Chondrocyte (in vitro differentiated cells): Measurements from ENCODE around the gene DLG2. TPM values are rescaled to one million over a fixed set of nuclear protein-coding genes. Genes with fewer than 3 reads are reported as not detected.

Experiments
- DNase-seq: peaks from one replicate; pipeline ENCODE4 v3.0.0; 2021; ENCODE audit warnings: mixed read lengths, low spot score
- H3K27ac Mint-ChIP-seq: one replicate; pipeline ENCODE4 v1.8.0; 2021; ENCODE audit warnings: mild to moderate bottlenecking, moderate library complexity, mixed read lengths; ENCODE audit not compliant: unreplicated experiment
- H3K27me3 Mint-ChIP-seq: 2 replicates; pipeline ENCODE4 v1.8.0; 2021; ENCODE audit warnings: low read depth, mixed read lengths
- H3K36me3 Mint-ChIP-seq: 2 replicates; pipeline ENCODE4 v1.8.0; 2021; ENCODE audit warnings: low read depth, mixed read lengths
- H3K4me1 Mint-ChIP-seq: 2 replicates; pipeline ENCODE4 v1.8.0; 2021; ENCODE audit warnings: low read depth, mild to moderate bottlenecking, mixed read lengths
- H3K4me3 Mint-ChIP-seq: one replicate; pipeline ENCODE4 v1.8.0; 2021; ENCODE audit warnings: mild to moderate bottlenecking, moderate library complexity, mixed read lengths; ENCODE audit not compliant: unreplicated experiment
- H3K9me3 Mint-ChIP-seq: 2 replicates; pipeline ENCODE4 v1.8.0; 2021; ENCODE audit warnings: low read depth, mixed read lengths
- total RNA-seq: library from RNA; stranded (reverse); gene quantifications from 3 replicates; pipeline ENCODE4 v1.2.1, GENCODE V29; 2021
- TF ChIP-seq, protein P1 (sequence below): fragments of 200-600 bp; sonication (generic); IDR thresholded peaks from 2 replicates; pipeline ENCODE4 v1.5.0; 2021; ENCODE audit warnings: antibody characterized with exemption, mild to moderate bottlenecking, moderate library complexity

Gene DLG2
- total RNA-seq, 1 donor from 2014 or later = 1.3 TPM

DNA sequence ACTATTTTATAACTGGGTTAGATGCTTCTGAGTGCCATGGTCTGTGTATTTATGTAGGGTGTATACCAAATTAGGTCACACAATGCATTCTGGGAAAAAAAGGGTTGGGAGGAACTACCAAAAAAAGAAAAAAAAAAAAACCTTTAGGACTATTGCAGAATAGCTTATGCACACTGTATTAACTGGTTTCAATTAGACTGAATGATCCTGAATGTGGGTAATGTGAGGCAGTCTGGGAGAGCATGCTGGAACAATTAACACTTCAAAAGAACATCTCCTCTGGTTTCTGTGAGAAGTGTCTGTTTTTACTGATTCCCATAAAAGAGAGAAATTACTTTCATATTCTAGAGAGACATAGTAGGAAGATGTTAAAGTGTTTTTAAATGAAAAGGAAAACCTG is 521.3 kb downstream of the DLG2 start:
- TF ChIP-seq, protein P1, sequence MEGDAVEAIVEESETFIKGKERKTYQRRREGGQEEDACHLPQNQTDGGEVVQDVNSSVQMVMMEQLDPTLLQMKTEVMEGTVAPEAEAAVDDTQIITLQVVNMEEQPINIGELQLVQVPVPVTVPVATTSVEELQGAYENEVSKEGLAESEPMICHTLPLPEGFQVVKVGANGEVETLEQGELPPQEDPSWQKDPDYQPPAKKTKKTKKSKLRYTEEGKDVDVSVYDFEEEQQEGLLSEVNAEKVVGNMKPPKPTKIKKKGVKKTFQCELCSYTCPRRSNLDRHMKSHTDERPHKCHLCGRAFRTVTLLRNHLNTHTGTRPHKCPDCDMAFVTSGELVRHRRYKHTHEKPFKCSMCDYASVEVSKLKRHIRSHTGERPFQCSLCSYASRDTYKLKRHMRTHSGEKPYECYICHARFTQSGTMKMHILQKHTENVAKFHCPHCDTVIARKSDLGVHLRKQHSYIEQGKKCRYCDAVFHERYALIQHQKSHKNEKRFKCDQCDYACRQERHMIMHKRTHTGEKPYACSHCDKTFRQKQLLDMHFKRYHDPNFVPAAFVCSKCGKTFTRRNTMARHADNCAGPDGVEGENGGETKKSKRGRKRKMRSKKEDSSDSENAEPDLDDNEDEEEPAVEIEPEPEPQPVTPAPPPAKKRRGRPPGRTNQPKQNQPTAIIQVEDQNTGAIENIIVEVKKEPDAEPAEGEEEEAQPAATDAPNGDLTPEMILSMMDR = no peak
- DNase-seq = no peak
- peaks cover 3% of the 10 kb centered on the region for H3K9me3 Mint-ChIP-seq
- no peaks in the 10 kb centered on the region for H3K36me3 Mint-ChIP-seq
- peaks cover 7% of the 10 kb centered on the region for H3K27me3 Mint-ChIP-seq
- H3K27ac Mint-ChIP-seq = no peak overlapping the region
- H3K4me3 Mint-ChIP-seq = no peak overlapping the region
- no peaks in the 10 kb centered on the region for H3K4me1 Mint-ChIP-seq

DNA sequence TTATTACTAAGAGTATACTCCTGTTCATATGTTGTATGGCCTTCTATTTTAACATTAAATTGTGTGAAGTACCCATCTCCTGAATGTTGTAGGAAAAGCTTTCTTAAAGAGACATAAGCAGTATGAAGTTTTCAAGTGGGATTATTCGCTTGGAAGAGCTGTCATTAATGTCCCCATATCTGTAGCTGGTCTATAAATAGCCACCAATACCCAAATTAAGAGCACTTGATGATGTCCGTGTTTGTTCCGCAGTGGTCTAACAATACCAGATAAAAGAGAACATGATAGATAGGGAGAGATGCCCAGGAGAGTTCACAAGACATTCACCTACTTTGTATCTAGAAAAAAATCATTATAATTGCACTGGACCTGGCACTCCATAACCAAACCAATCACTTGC is 527.6 kb downstream of the DLG2 start:
- Mint-ChIP-seq H3K27me3 (no peaks in the 10 kb centered on the region), H3K27ac (no peak overlapping the region), H3K36me3 (no peaks in the 10 kb centered on the region), H3K4me1 (no peaks in the 10 kb centered on the region), H3K4me3 (no peak overlapping the region), H3K9me3 (peaks cover 10% of the 10 kb centered on the region)
- TF ChIP-seq, protein P1 = no peak
- no peak for DNase-seq

DNA sequence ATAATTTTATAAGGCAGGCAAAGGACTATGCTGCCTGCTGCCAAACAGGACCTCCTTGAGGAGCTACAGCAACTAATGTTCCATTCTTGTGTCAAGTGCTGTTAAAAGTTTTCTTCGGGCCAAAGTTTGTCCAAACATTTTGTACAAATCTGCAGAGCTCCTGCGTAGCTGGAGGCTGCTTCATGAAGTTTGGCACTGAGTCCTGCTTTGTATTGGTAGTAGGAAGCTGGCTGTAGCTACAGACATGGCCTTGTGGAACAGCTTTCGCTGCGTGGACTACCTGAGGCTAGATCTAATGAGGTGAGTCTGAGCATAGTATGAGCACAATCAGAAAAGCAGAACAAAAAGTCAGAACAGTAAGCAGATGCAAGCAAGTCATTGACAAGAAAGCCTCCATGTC is 528.1 kb downstream of the DLG2 start:
- Mint-ChIP-seq H3K4me1 (no peaks in the 10 kb centered on the region), H3K4me3 (no peak overlapping the region), H3K36me3 (no peaks in the 10 kb centered on the region), H3K27me3 (no peaks in the 10 kb centered on the region), H3K9me3 (peaks cover 10% of the 10 kb centered on the region), H3K27ac (no peak overlapping the region)
- no peak for DNase-seq
- TF ChIP-seq, protein P1 = no peak

DNA sequence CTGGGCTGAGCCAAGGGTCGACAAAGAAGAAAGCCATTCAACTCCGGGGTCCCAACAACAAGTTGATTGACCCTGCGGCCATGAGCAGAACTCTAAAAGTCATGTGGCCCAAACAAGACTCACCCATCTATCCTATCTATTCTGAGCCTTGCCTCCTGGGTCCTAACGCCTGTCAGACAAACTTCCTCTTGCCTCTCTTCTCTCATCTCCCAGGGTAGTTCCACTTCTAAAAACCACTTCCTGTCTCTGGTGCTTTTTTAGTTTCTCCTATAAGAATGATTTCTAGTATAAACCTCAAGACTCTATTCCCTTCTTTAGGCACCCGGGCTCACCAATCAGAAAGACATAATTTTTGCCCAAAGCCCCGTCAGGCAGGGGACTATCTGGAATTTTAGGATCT is 530.2 kb downstream of the DLG2 start:
- Mint-ChIP-seq H3K36me3 (no peaks in the 10 kb centered on the region), H3K4me1 (no peaks in the 10 kb centered on the region), H3K27me3 (no peaks in the 10 kb centered on the region), H3K4me3 (no peak overlapping the region), H3K27ac (no peak overlapping the region), H3K9me3 (peaks cover 7% of the 10 kb centered on the region)
- TF ChIP-seq, protein P1 = no peak
- no peak for DNase-seq

DNA sequence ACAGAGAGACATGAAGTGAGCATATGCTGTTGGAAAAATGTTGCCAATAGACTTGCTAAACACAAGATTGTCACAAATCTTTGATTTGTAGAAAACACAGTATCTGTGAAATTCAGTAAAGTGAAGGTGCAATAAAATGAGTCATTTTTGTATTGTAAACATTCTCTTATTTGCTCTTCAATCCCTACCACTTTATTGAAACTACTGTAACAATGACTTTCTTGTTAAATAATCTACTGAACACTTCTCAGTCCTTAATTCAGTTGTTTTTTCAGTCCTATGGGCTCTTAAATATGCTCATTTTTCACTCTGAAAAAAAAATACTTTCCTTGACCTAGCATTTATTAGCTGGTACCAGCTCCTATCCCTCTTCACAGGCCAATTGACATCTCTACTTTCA is 531.9 kb downstream of the DLG2 start:
- H3K9me3 Mint-ChIP-seq = peaks cover 13% of the 10 kb centered on the region
- H3K4me3 Mint-ChIP-seq = no peak overlapping the region
- no peak overlapping the region for H3K27ac Mint-ChIP-seq
- DNase-seq = no peak
- no peaks in the 10 kb centered on the region for H3K27me3 Mint-ChIP-seq
- H3K4me1 Mint-ChIP-seq = no peaks in the 10 kb centered on the region
- H3K36me3 Mint-ChIP-seq = no peaks in the 10 kb centered on the region
- TF ChIP-seq, protein P1 = no peak
